Colonic mucosa (tissue), 4 donors: ENCODE data around the gene CLDN4. TPM values are rescaled to one million over a fixed set of nuclear protein-coding genes. Genes with fewer than 3 reads are reported as not detected.

Source experiments
- DNase-seq: peaks from one replicate; pipeline ENCODE4 v3.0.0-alpha.2; 2020
- H3K27ac ChIP-seq: fragments of 200-600 bp; one replicate; pipeline ENCODE4 v1.8.0; 2021
- H3K27me3 ChIP-seq: fragments of 200-600 bp; one replicate; pipeline ENCODE4 v1.8.0; 2021
- H3K36me3 ChIP-seq: fragments of 200-600 bp; one replicate; pipeline ENCODE4 v1.8.0; 2021
- H3K4me1 ChIP-seq: fragments of 200-600 bp; one replicate; pipeline ENCODE4 v1.8.0; 2021; ENCODE audit warnings: mild to moderate bottlenecking
- H3K4me3 ChIP-seq: fragments of 200-600 bp; one replicate; pipeline ENCODE4 v1.8.0; 2021
- H3K9ac ChIP-seq, 2 donors: one replicate each; pipeline ENCODE4 v1.7.0; 2013; ENCODE audit warnings: control low read depth in 2 of 2, low read depth in 2 of 2, low read length in 2 of 2
- H3K9me3 ChIP-seq: fragments of 200-600 bp; one replicate; pipeline ENCODE4 v1.8.0; 2021
- CTCF ChIP-seq: fragments of 200-600 bp; IDR thresholded peaks from one replicate; pipeline ENCODE4 v1.8.0; 2022; ENCODE audit warnings: antibody characterized with exemption, mild to moderate bottlenecking
- intact Hi-C: fragments of 100-400 bp; cut with DNase I; formaldehyde crosslinking; loops from one replicate; pipeline ENCODE4 v1.14.1; 2022
- total RNA-seq, 2 donors: library from RNA; stranded (reverse); fragmentation: NEBNext Ultra II Directional in 1 of 2; extraction: Animal tissue kit (Norgen Biotek cat#: 25700) in 1 of 2; gene quantifications; one replicate each; pipeline ENCODE4 v1.2.1, GENCODE V29; 2021
- donor health status: healthy.
- donor health status: DM: no; HTN: no; CAD: no.
- donor health status: DM: no; HTN: no; CAD: no.

CLDN4 gene
- total RNA-seq, 2 donors from 2014 or later: 568 to 932 TPM

- Histone ChIP-seq H3K4me3 (no peak overlapping the region), H3K9ac (peak overlapping the region in 1 of 2 donors; percentile 53), H3K36me3 (no peaks in the 10 kb centered on the region), H3K4me1 (no peaks in the 10 kb centered on the region), H3K27me3 (no peaks in the 10 kb centered on the region), H3K9me3 (no peaks in the 10 kb centered on the region), H3K27ac (peak overlapping the region; percentile 56)
- TF ChIP-seq CTCF: no peak
- peak; percentile 26 for DNase-seq
- intact Hi-C loops: no loop called here
Observed at GRCh38 chr7:73799282-73800141, 31.3 kb upstream of the CLDN4 start.

GRCh38 chr7:73801577-73801976 lies 29.2 kb upstream of the CLDN4 start:
- Histone ChIP-seq H3K36me3 (no peaks in the 10 kb centered on the region), H3K9ac (no peak overlapping the region), H3K9me3 (no peaks in the 10 kb centered on the region), H3K4me1 (no peaks in the 10 kb centered on the region), H3K4me3 (no peak overlapping the region), H3K27me3 (no peaks in the 10 kb centered on the region), H3K27ac (peak overlapping the region; percentile 56)
- TF ChIP-seq CTCF: no peak
- DNase-seq: no peak
- intact Hi-C loops: no loop called here

GRCh38 chr7:73802459-73802858 lies 28.3 kb upstream of the CLDN4 start:
- H3K9me3 ChIP-seq: no peaks in the 10 kb centered on the region
- H3K27ac ChIP-seq: no peak overlapping the region
- no peaks in the 10 kb centered on the region for H3K27me3 ChIP-seq
- intact Hi-C loops: no loop called here
- no peak overlapping the region for H3K4me3 ChIP-seq
- no peak for TF ChIP-seq CTCF
- no peak overlapping the region for H3K9ac ChIP-seq
- H3K4me1 ChIP-seq: no peaks in the 10 kb centered on the region
- peak; percentile 26 for DNase-seq
- no peaks in the 10 kb centered on the region for H3K36me3 ChIP-seq

- peak overlapping the region; percentile 91 for H3K27ac ChIP-seq
- peak; percentile 87 for DNase-seq
Observed at GRCh38 chr7:73809467-73809951, 21.3 kb upstream of the CLDN4 start.

GRCh38 chr7:73810998-73811360 lies 19.8 kb upstream of the CLDN4 start:
- Histone ChIP-seq H3K36me3 (no peaks in the 10 kb centered on the region), H3K27ac (peak overlapping the region; percentile 91), H3K4me3 (no peak overlapping the region), H3K27me3 (no peaks in the 10 kb centered on the region), H3K9me3 (no peaks in the 10 kb centered on the region), H3K4me1 (no peaks in the 10 kb centered on the region), H3K9ac (peak overlapping the region in 1 of 2 donors; percentile 43)
- no peak for TF ChIP-seq CTCF
- intact Hi-C loops: loop anchor here (5.0 kb wide), 1 partner anchor 46 kb away; no protein-coding TSS in a partner anchor
- peak; percentile 20 for DNase-seq

More at GRCh38 chr7:73809467-73809951, 21.3 kb upstream of the CLDN4 start:
- no peaks in the 10 kb centered on the region for H3K27me3 ChIP-seq
- peak overlapping the region; percentile 43 to 66 for H3K9ac ChIP-seq
- no peaks in the 10 kb centered on the region for H3K9me3 ChIP-seq
- TF ChIP-seq CTCF: no peak
- intact Hi-C loops: no loop called here
- no peak overlapping the region for H3K4me3 ChIP-seq
- no peaks in the 10 kb centered on the region for H3K36me3 ChIP-seq
- H3K4me1 ChIP-seq: no peaks in the 10 kb centered on the region
